IMR-90 (cell line): ENCODE measurements around the gene SCIN. TPM values are rescaled to one million over a fixed set of nuclear protein-coding genes. Genes with fewer than 3 reads are reported as not detected.

Experiments used
- ATAC-seq: fragments of 200-7000 bp; cut with Tn5 transposase; 2 replicates; pipeline ENCODE4 v1.9.1; 2020; ENCODE audit warnings: low read depth, mild to moderate bottlenecking, moderate library complexity
- BruUV-seq: library from RNA; stranded (reverse); fragments of 400-500 nt; replicated peaks from 2 replicates; lab custom pipeline; 2021; lab: Mats Ljungman, UMichigan
- CTCF ChIA-PET: fragments of 300-600 bp; formaldehyde crosslinking; extraction: SDS; loops from one replicate; lab custom pipeline; 2021; ENCODE audit warnings: antibody characterized with exemption; lab: Yijun Ruan, JAX
- POLR2A ChIA-PET: fragments of 300-600 bp; sonication (Branson Sonifier 250); formaldehyde crosslinking; loops from one replicate; lab custom pipeline; 2022; ENCODE audit warnings: antibody characterized with exemption; ENCODE audit not compliant: unreplicated experiment; lab: Charles Lee
- DNase-seq: peaks from one replicate; pipeline ENCODE4 v3.0.0; 2013
- H2AFZ ChIP-seq: replicated peaks from 2 replicates; pipeline ENCODE3; 2013; ENCODE audit warnings: low read length, mild to moderate bottlenecking; ENCODE audit not compliant: poor library complexity
- H2AK5ac ChIP-seq: 2 replicates; pipeline ENCODE4 v1.6.1; 2013; ENCODE audit warnings: low read depth, low read length, inconsistent platforms
- H2AK9ac ChIP-seq: replicated peaks from 2 replicates; pipeline ENCODE3; 2013; ENCODE audit warnings: mild to moderate bottlenecking, low read depth, low read length, moderate library complexity; ENCODE audit not compliant: poor library complexity
- H2BK120ac ChIP-seq: 2 replicates; pipeline ENCODE4 v1.6.1; 2013; ENCODE audit warnings: low read depth, low read length, inconsistent platforms
- H2BK15ac ChIP-seq: 3 replicates; pipeline ENCODE4 v1.6.1; 2013; ENCODE audit warnings: low read depth, low read length, inconsistent platforms
- H2BK20ac ChIP-seq: 2 replicates; pipeline ENCODE4 v1.6.1; 2013; ENCODE audit warnings: low read depth, mild to moderate bottlenecking, inconsistent platforms, low read length, moderate library complexity
- H2BK5ac ChIP-seq: 2 replicates; pipeline ENCODE4 v1.6.1; 2013; ENCODE audit warnings: mild to moderate bottlenecking, low read depth, low read length, inconsistent platforms; ENCODE audit not compliant: poor library complexity, severe bottlenecking
- H3K14ac ChIP-seq: replicated peaks from 2 replicates; pipeline ENCODE4 v1.6.1; 2013; ENCODE audit warnings: low read depth, low read length, inconsistent platforms
- H3K18ac ChIP-seq: 2 replicates; pipeline ENCODE4 v1.6.1; 2013; ENCODE audit warnings: low read depth, low read length, control low read depth
- H3K23ac ChIP-seq: 2 replicates; pipeline ENCODE4 v1.6.1; 2013; ENCODE audit warnings: low read depth, low read length, inconsistent platforms
- H3K27ac ChIP-seq: 2 replicates; pipeline ENCODE4 v1.5.1; 2013; ENCODE audit warnings: mild to moderate bottlenecking, control low read depth, low read length; ENCODE audit not compliant: insufficient read depth
- H3K27me3 ChIP-seq: 2 replicates; pipeline ENCODE4 v1.6.1; 2013; ENCODE audit warnings: low read length; ENCODE audit not compliant: control insufficient read depth, insufficient read depth
- H3K36me3 ChIP-seq: 2 replicates; pipeline ENCODE4 v1.6.1; 2013; ENCODE audit warnings: low read length, mixed read lengths; ENCODE audit not compliant: control insufficient read depth, insufficient read depth
- H3K4ac ChIP-seq: 2 replicates; pipeline ENCODE4 v1.6.1; 2013; ENCODE audit warnings: low read depth, low read length, inconsistent platforms
- H3K4me1 ChIP-seq: 2 replicates; pipeline ENCODE4 v1.6.1; 2013; ENCODE audit warnings: low read length, mixed read lengths; ENCODE audit not compliant: control insufficient read depth, insufficient read depth
- H3K4me2 ChIP-seq: 2 replicates; pipeline ENCODE4 v1.6.1; 2013; ENCODE audit warnings: low read depth, mild to moderate bottlenecking, control low read depth, low read length, moderate library complexity
- H3K4me3 ChIP-seq: 2 replicates; pipeline ENCODE4 v1.5.1; 2013; ENCODE audit warnings: low read depth, mild to moderate bottlenecking, control low read depth, low read length, moderate library complexity; ENCODE audit not compliant: insufficient read depth
- H3K56ac ChIP-seq: 2 replicates; pipeline ENCODE4 v1.6.1; 2013; ENCODE audit warnings: low read length, inconsistent platforms; ENCODE audit not compliant: insufficient read depth; ENCODE audit errors: extremely low read depth
- H3K79me1 ChIP-seq, 2 experiments: 2 replicates each; pipeline ENCODE4 v1.6.1; 2013; ENCODE audit warnings: low read length in 2 of 2, inconsistent platforms in 1 of 2, low read depth in 1 of 2
- H3K9ac ChIP-seq: 2 replicates; pipeline ENCODE4 v1.6.1; 2013; ENCODE audit warnings: low read depth, low read length, control low read depth
- H3K9me1 ChIP-seq: 2 replicates; pipeline ENCODE4 v1.6.1; 2013; ENCODE audit warnings: low read length, inconsistent platforms; ENCODE audit not compliant: insufficient read depth
- H3K9me3 ChIP-seq: 2 replicates; pipeline ENCODE4 v1.6.1; 2013; ENCODE audit warnings: low read length; ENCODE audit not compliant: control insufficient read depth, insufficient read depth
- H4K20me1 ChIP-seq: 2 replicates; pipeline ENCODE4 v1.6.1; 2013; ENCODE audit warnings: low read length, inconsistent platforms; ENCODE audit not compliant: insufficient read depth
- H4K5ac ChIP-seq: 2 replicates; pipeline ENCODE4 v1.6.1; 2013; ENCODE audit warnings: mild to moderate bottlenecking, low read depth, low read length, control low read depth
- H4K8ac ChIP-seq, 2 experiments: 2 replicates each; pipeline ENCODE4 v1.6.1; 2013; ENCODE audit warnings: low read depth in 2 of 2, low read length in 2 of 2, control low read depth in 1 of 2, inconsistent platforms in 1 of 2
- H4K91ac ChIP-seq: 2 replicates; pipeline ENCODE4 v1.6.1; 2013; ENCODE audit warnings: low read depth, low read length, inconsistent platforms; ENCODE audit not compliant: insufficient read depth
- CTCF ChIP-seq: conservative IDR thresholded peaks from 2 replicates; pipeline ENCODE4 v1.5.1; 2012; ENCODE audit warnings: mild to moderate bottlenecking, low read depth, low read length, improper control_type of control experiment
- MAFK ChIP-seq: IDR thresholded peaks from 2 replicates; pipeline ENCODE4 v1.6.1; 2012; ENCODE audit warnings: low read depth, low read length, improper control_type of control experiment
- MAZ ChIP-seq: IDR thresholded peaks from 2 replicates; pipeline ENCODE4 v1.6.1; 2012; ENCODE audit warnings: low read depth, mild to moderate bottlenecking, low read length, improper control_type of control experiment, moderate library complexity, borderline replicate concordance
- POLR2A ChIP-seq: IDR thresholded peaks from 2 replicates; pipeline ENCODE4 v1.6.1; 2012; ENCODE audit warnings: mild to moderate bottlenecking, low read depth, low read length
- RAD21 ChIP-seq: IDR thresholded peaks from 2 replicates; pipeline ENCODE4 v1.6.1; 2012; ENCODE audit warnings: low read length, improper control_type of control experiment
- RCOR1 ChIP-seq: IDR thresholded peaks from 2 replicates; pipeline ENCODE4 v1.6.1; 2012; ENCODE audit warnings: mild to moderate bottlenecking, low read length, improper control_type of control experiment; ENCODE audit not compliant: insufficient replicate concordance
- RFX5 ChIP-seq: IDR thresholded peaks from 2 replicates; pipeline ENCODE4 v1.8.0; 2012; ENCODE audit warnings: low read depth, mild to moderate bottlenecking, low read length, moderate library complexity
- USF2 ChIP-seq: fragments of 150-350 bp; IDR thresholded peaks from 2 replicates; pipeline ENCODE4 v1.6.1; 2017; ENCODE audit warnings: mild to moderate bottlenecking, antibody characterized with exemption, low read length, low read depth
- WGBS, 2 experiments: methylation state at CpG; one replicate each; pipeline versions ENCODE4 v1.1.5 to v1.1.7; 2013; ENCODE audit warnings: missing lambda C conversion rate in 2 of 2; ENCODE audit not compliant: insufficient read length in 1 of 2; ENCODE audit errors: extremely low coverage in 2 of 2; 5-methylcytosine and 5-hydroxymethylcytosine counted together
- dilution Hi-C: fragments of 300-500 bp; cut with HindIII; formaldehyde crosslinking; loops from one replicate; pipeline ENCODE4 v1.14.3; 2018; ENCODE audit warnings: low sequenced_read_pairs; ENCODE audit not compliant: unreplicated experiment
- in situ Hi-C: fragments of 300-500 bp; cut with MboI; formaldehyde crosslinking; loops from 3 replicates; pipeline ENCODE4 v1.14.3; 2019; ENCODE audit warnings: low sequenced_read_pairs, inconsistent platforms, mixed read lengths
- intact Hi-C: fragments of 100-400 bp; cut with micrococcal nuclease; formaldehyde crosslinking; loops from 2 replicates; pipeline ENCODE4 v1.10.0; 2022
- polyA plus RNA-seq, 3 experiments: library from polyadenylated mRNA; depleted of rRNA; stranded (reverse); fragments of >200 nt; gene quantifications; 2 replicates each; pipeline ENCODE4 v1.2.3, GENCODE V29; 2012; ENCODE audit warnings: low replicate concordance in 1 of 3
- total RNA-seq: library from RNA; depleted of rRNA; stranded (reverse); fragments of >200 nt; gene quantifications from 2 replicates; pipeline ENCODE4 v1.2.3, GENCODE V29; 2012
- TF ChIP-seq, protein P1 (sequence below): fragments of 150-350 bp; IDR thresholded peaks from 2 replicates; pipeline ENCODE4 v1.6.1; 2016; ENCODE audit warnings: low read depth, mild to moderate bottlenecking, low read length, moderate library complexity, borderline replicate concordance

SCIN gene
- total and polyA plus RNA-seq, 2 of the 4 experiments (the other 2 are of a cell fraction), result under 0.01 to 0.05 TPM

DNA sequence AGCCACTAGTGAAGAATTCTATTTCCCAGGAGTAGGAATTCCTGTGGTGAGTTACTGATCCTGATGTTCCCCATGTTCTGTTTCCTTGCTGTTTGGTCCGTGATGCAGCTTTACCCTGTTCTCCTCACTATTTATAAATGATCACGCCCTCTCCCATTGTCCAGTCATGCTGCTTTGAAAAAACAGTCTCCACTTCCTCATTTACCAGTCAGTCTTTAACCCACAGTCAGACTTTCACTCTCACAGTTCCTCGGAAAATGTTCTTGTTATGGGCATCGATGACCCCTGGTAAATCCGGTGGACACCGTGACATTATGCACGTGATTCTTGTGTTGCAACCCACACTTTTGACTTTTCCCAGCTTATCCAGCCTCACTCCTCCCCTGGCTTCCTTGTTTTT lies 14.4 kb downstream of the SCIN start:
- Histone ChIP-seq H3K9me3 (no peaks in the 10 kb centered on the region), H3K4me3 (no peak overlapping the region), H3K23ac (no peak overlapping the region), H3K4me1 (no peaks in the 10 kb centered on the region), H3K4ac (no peak overlapping the region), H2BK15ac (no peak overlapping the region), H4K20me1 (no peaks in the 10 kb centered on the region), H2BK120ac (no peak overlapping the region), H2BK5ac (no peak overlapping the region), H2AK9ac (no peak overlapping the region), H3K9me1 (no peaks in the 10 kb centered on the region), H3K18ac (no peak overlapping the region), H2BK20ac (no peak overlapping the region), H4K8ac (no peak overlapping the region), H3K27me3 (no peaks in the 10 kb centered on the region), H3K56ac (no peak overlapping the region), H3K4me2 (no peak overlapping the region), H4K91ac (no peak overlapping the region), H4K5ac (no peak overlapping the region), H3K36me3 (no peaks in the 10 kb centered on the region), H3K9ac (no peak overlapping the region), H2AK5ac (no peak overlapping the region), H3K27ac (no peak overlapping the region), H3K79me1 (no peaks in the 10 kb centered on the region), H2AFZ (no peak overlapping the region), H3K14ac (no peak overlapping the region)
- in situ Hi-C loops, result no loop called here
- DNase-seq (no peak), ATAC-seq (no peak)
- 91% methylated on average over 5 of the region's 7 CpGs; no CpG with 5 or more reads in 1 of the 2 experiments for WGBS, 2 experiments
- intact Hi-C loops, result no loop called here
- POLR2A ChIA-PET, result no interaction called here
- no peak for TF ChIP-seq CTCF
- TF ChIP-seq RCOR1, result no peak
- TF ChIP-seq POLR2A, result no peak
- no peak for TF ChIP-seq MAZ
- no peak for TF ChIP-seq RFX5
- TF ChIP-seq, protein P1, sequence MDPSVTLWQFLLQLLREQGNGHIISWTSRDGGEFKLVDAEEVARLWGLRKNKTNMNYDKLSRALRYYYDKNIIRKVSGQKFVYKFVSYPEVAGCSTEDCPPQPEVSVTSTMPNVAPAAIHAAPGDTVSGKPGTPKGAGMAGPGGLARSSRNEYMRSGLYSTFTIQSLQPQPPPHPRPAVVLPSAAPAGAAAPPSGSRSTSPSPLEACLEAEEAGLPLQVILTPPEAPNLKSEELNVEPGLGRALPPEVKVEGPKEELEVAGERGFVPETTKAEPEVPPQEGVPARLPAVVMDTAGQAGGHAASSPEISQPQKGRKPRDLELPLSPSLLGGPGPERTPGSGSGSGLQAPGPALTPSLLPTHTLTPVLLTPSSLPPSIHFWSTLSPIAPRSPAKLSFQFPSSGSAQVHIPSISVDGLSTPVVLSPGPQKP, result no peak
- no peak for TF ChIP-seq USF2
- no peak for TF ChIP-seq MAFK
- TF ChIP-seq RAD21, result no peak
- CTCF ChIA-PET, result no interaction called here
- dilution Hi-C loops, result no loop called here
- BruUV-seq, result no TSS peak
